WTC11 (cell line): ENCODE data around the gene PNMA8C. TPM values are rescaled to one million over a fixed set of nuclear protein-coding genes. Genes with fewer than 3 reads are reported as not detected.

Experiments used
- ATAC-seq: fragments of 200-7000 bp; cut with Tn5 transposase; 2 replicates; pipeline ENCODE4 v1.10.0; 2021; ENCODE audit warnings: mild to moderate bottlenecking, moderate library complexity
- CTCF ChIA-PET: fragments of 300-600 bp; sonication (Branson Sonifier 250); formaldehyde crosslinking; loops from one replicate; lab custom pipeline; 2021; ENCODE audit warnings: antibody characterized with exemption; lab: Charles Lee
- POLR2A ChIA-PET: fragments of 350-600 bp; sonication (Branson Sonifier 250); formaldehyde crosslinking; loops from one replicate; lab custom pipeline; 2021; ENCODE audit warnings: antibody characterized with exemption; lab: Charles Lee
- DNase-seq: peaks from one replicate; pipeline ENCODE4 v3.0.0; 2021; ENCODE audit warnings: low spot score
- H3K27ac Mint-ChIP-seq: 2 replicates; pipeline ENCODE4 v1.8.0; 2021; ENCODE audit warnings: mixed read lengths
- H3K27me3 Mint-ChIP-seq: 2 replicates; pipeline ENCODE4 v1.8.0; 2021; ENCODE audit warnings: low read depth, mild to moderate bottlenecking, moderate library complexity, mixed read lengths
- H3K36me3 Mint-ChIP-seq: 2 replicates; pipeline ENCODE4 v1.8.0; 2021; ENCODE audit warnings: mixed read lengths
- H3K4me1 Mint-ChIP-seq: 2 replicates; pipeline ENCODE4 v1.8.0; 2022; ENCODE audit warnings: mixed read lengths
- H3K4me3 Mint-ChIP-seq: 2 replicates; pipeline ENCODE4 v1.8.0; 2021; ENCODE audit warnings: mild to moderate bottlenecking, moderate library complexity, mixed read lengths
- H3K9me3 Mint-ChIP-seq: 2 replicates; pipeline ENCODE4 v1.8.0; 2021; ENCODE audit warnings: mixed read lengths
- CBFB ChIP-seq: sonication (generic); formaldehyde crosslinking; IDR thresholded peaks from 2 replicates; pipeline ENCODE4 v1.8.1; 2022; ENCODE audit warnings: mild to moderate bottlenecking, low read depth, missing genetic modification reagents
- CREM ChIP-seq: sonication (generic); formaldehyde crosslinking; IDR thresholded peaks from 2 replicates; pipeline ENCODE4 v1.8.1; 2022; ENCODE audit warnings: mild to moderate bottlenecking, missing genetic modification reagents, moderate library complexity
- ELF4 ChIP-seq: sonication (generic); formaldehyde crosslinking; IDR thresholded peaks from 2 replicates; pipeline ENCODE4 v1.8.1; 2022; ENCODE audit warnings: low read depth, mild to moderate bottlenecking, moderate library complexity, missing genetic modification reagents
- EMX1 ChIP-seq: fragments of 250-450 bp; sonication (Bioruptor Pico); IDR thresholded peaks from 2 replicates; pipeline ENCODE4 v1.8.0; 2021; ENCODE audit warnings: mild to moderate bottlenecking
- ETV6 ChIP-seq: sonication (generic); formaldehyde crosslinking; IDR thresholded peaks from 2 replicates; pipeline ENCODE4 v1.8.1; 2022; ENCODE audit warnings: mild to moderate bottlenecking, missing genetic modification reagents
- FOXJ3 ChIP-seq: sonication (generic); formaldehyde crosslinking; IDR thresholded peaks from 2 replicates; pipeline ENCODE4 v1.9.0; 2021; ENCODE audit warnings: missing genetic modification reagents, mild to moderate bottlenecking, borderline replicate concordance
- NFYB ChIP-seq: sonication (generic); formaldehyde crosslinking; conservative IDR thresholded peaks from 2 replicates; pipeline ENCODE4 v1.8.0; 2022; ENCODE audit warnings: low read depth, missing genetic modification reagents
- SMAD3 ChIP-seq: sonication (generic); formaldehyde crosslinking; IDR thresholded peaks from 2 replicates; pipeline ENCODE4 v1.8.0; 2022; ENCODE audit warnings: missing genetic modification reagents, mild to moderate bottlenecking, borderline replicate concordance
- ZNF138 ChIP-seq: sonication (generic); formaldehyde crosslinking; conservative IDR thresholded peaks from 2 replicates; pipeline ENCODE4 v1.8.1; 2022; ENCODE audit warnings: mild to moderate bottlenecking, moderate library complexity, missing genetic modification reagents
- ZNF317 ChIP-seq: sonication (generic); formaldehyde crosslinking; IDR thresholded peaks from 2 replicates; pipeline ENCODE4 v1.8.1; 2023; ENCODE audit warnings: low read depth, mild to moderate bottlenecking, moderate library complexity, missing genetic modification reagents, borderline replicate concordance
- ZNF416 ChIP-seq: fragments of 250-450 bp; sonication (Bioruptor Pico); IDR thresholded peaks from 2 replicates; pipeline ENCODE4 v1.9.0; 2021; ENCODE audit warnings: mild to moderate bottlenecking, inconsistent platforms
- total RNA-seq: library from RNA; stranded (reverse); gene quantifications from 3 replicates; pipeline ENCODE4 v1.2.3, GENCODE V29; 2021
- TF ChIP-seq, protein P1 (sequence below): sonication (generic); formaldehyde crosslinking; IDR thresholded peaks from 2 replicates; pipeline ENCODE4 v1.8.1; 2022; ENCODE audit warnings: mild to moderate bottlenecking, moderate library complexity, missing genetic modification reagents
- TF ChIP-seq, protein P2 (sequence below): sonication (generic); formaldehyde crosslinking; conservative IDR thresholded peaks from 2 replicates; pipeline ENCODE4 v1.8.1; 2022; ENCODE audit warnings: mild to moderate bottlenecking, missing genetic modification reagents
- TF ChIP-seq, protein P3 (sequence below): sonication (generic); formaldehyde crosslinking; IDR thresholded peaks from 2 replicates; pipeline ENCODE4 v1.8.1; 2023; ENCODE audit warnings: mild to moderate bottlenecking, missing genetic modification reagents, borderline replicate concordance
- TF ChIP-seq, protein P4 (sequence below): sonication (generic); formaldehyde crosslinking; IDR thresholded peaks from 2 replicates; pipeline ENCODE4 v1.8.1; 2023; ENCODE audit warnings: mild to moderate bottlenecking, missing genetic modification reagents, moderate library complexity
- TF ChIP-seq, protein P5 (sequence below): sonication (generic); formaldehyde crosslinking; IDR thresholded peaks from 2 replicates; pipeline ENCODE4 v1.8.0; 2023; ENCODE audit warnings: missing genetic modification reagents
- TF ChIP-seq, protein P6 (sequence below): sonication (generic); formaldehyde crosslinking; IDR thresholded peaks from 2 replicates; pipeline ENCODE4 v1.8.1; 2023; ENCODE audit warnings: mild to moderate bottlenecking, missing genetic modification reagents
- TF ChIP-seq, protein P7 (sequence below): fragments of 250-450 bp; sonication (Bioruptor Pico); IDR thresholded peaks from 2 replicates; pipeline ENCODE4 v1.9.0; 2021; ENCODE audit warnings: moderate library complexity, mild to moderate bottlenecking, inconsistent platforms, borderline replicate concordance
- TF ChIP-seq, protein P8 (sequence below): sonication (generic); formaldehyde crosslinking; IDR thresholded peaks from 2 replicates; pipeline ENCODE4 v1.8.0; 2022; ENCODE audit warnings: mild to moderate bottlenecking, missing genetic modification reagents

Gene PNMA8C
- total RNA-seq, 1 experiment from 2014 or later: 1.2 TPM

DNA sequence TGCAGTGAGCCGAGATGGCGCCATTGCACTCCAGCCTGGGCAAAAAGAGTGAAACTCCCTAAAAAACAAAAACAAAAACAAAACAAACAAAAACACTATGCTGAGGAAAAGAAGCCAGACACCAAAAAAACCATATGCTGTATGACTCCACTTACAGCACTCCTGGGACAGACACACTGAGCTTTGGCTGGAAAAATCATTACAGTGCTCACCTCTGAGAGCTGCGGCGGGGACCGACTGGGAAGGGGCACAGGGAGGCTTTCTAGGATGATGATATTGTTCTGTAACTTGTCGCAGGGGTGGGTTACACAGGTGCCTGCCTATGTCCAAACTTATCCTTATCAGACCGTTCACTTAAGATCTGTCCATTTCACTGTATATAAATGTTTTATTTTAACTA, 34.8 kb upstream of the PNMA8C start:
- no peak for DNase-seq
- Mint-ChIP-seq H3K27ac (no peak overlapping the region), H3K36me3 (peaks cover 22% of the 10 kb centered on the region), H3K27me3 (no peaks in the 10 kb centered on the region), H3K4me1 (no peaks in the 10 kb centered on the region)
- ChIA-PET CTCF (interaction anchor here (1.2 to 2.1 kb wide), 2 partner anchors 58 to 61 kb away, joined by 4 to 7 read pairs; no protein-coding TSS in a partner anchor), POLR2A (no interaction called here)
- no peak for TF ChIP-seq ZNF317
- TF ChIP-seq, all 79 proteins: peak for 0
- no peak for ATAC-seq
- Mint-ChIP-seq H3K4me3 (no peak overlapping the region), H3K9me3 (no peaks in the 10 kb centered on the region)

DNA sequence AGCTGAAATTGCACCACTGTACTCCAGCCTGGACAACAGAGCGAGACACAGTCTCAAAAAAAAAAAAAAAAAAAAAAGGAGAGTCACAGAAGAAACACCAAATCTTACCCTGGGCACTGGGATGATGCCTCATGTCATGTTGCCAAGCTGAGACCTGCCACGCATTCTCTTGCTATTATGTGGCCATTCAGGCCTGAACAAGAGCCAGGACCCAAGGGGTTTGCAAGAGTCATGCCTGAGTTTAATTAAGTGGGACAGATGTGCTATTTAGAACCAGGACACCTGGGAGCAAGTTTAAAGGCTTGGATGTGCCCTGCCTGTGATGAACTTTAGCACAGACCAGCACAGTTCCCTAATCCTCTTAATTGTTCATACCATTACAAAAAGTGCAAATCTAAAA, 32.8 kb upstream of the PNMA8C start:
- CTCF ChIA-PET: interaction anchor here (1.0 kb wide), 1 partner anchor 89 kb away, joined by 4 read pairs; no protein-coding TSS in a partner anchor
- Mint-ChIP-seq H3K36me3 (peaks cover 3% of the 10 kb centered on the region), H3K27ac (no peak overlapping the region), H3K27me3 (no peaks in the 10 kb centered on the region), H3K4me1 (no peaks in the 10 kb centered on the region), H3K9me3 (no peaks in the 10 kb centered on the region)
- POLR2A ChIA-PET: interaction anchor here (0.6 kb wide), 1 partner anchor 24 kb away, joined by 3 read pairs; no protein-coding TSS in a partner anchor
- ATAC-seq: no peak
- DNase-seq: no peak
- TF ChIP-seq ELF4 (CRISPR knock-in tag) (no peak), SMAD3 (CRISPR knock-in tag) (no peak), EMX1 (CRISPR knock-in tag) (no peak), ETV6 (CRISPR knock-in tag) (no peak), FOXJ3 (CRISPR knock-in tag) (no peak), ZNF138 (CRISPR knock-in tag) (no peak), NFYB (CRISPR knock-in tag) (no peak), ZNF416 (no peak), CBFB (CRISPR knock-in tag) (no peak), CREM (CRISPR knock-in tag) (no peak)
- TF ChIP-seq, protein P1, sequence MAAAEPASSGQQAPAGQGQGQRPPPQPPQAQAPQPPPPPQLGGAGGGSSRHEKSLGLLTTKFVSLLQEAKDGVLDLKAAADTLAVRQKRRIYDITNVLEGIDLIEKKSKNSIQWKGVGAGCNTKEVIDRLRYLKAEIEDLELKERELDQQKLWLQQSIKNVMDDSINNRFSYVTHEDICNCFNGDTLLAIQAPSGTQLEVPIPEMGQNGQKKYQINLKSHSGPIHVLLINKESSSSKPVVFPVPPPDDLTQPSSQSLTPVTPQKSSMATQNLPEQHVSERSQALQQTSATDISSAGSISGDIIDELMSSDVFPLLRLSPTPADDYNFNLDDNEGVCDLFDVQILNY (CRISPR knock-in tag): no peak
- TF ChIP-seq, protein P2, sequence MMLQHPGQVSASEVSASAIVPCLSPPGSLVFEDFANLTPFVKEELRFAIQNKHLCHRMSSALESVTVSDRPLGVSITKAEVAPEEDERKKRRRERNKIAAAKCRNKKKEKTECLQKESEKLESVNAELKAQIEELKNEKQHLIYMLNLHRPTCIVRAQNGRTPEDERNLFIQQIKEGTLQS (CRISPR knock-in tag): no peak
- TF ChIP-seq, protein P3, sequence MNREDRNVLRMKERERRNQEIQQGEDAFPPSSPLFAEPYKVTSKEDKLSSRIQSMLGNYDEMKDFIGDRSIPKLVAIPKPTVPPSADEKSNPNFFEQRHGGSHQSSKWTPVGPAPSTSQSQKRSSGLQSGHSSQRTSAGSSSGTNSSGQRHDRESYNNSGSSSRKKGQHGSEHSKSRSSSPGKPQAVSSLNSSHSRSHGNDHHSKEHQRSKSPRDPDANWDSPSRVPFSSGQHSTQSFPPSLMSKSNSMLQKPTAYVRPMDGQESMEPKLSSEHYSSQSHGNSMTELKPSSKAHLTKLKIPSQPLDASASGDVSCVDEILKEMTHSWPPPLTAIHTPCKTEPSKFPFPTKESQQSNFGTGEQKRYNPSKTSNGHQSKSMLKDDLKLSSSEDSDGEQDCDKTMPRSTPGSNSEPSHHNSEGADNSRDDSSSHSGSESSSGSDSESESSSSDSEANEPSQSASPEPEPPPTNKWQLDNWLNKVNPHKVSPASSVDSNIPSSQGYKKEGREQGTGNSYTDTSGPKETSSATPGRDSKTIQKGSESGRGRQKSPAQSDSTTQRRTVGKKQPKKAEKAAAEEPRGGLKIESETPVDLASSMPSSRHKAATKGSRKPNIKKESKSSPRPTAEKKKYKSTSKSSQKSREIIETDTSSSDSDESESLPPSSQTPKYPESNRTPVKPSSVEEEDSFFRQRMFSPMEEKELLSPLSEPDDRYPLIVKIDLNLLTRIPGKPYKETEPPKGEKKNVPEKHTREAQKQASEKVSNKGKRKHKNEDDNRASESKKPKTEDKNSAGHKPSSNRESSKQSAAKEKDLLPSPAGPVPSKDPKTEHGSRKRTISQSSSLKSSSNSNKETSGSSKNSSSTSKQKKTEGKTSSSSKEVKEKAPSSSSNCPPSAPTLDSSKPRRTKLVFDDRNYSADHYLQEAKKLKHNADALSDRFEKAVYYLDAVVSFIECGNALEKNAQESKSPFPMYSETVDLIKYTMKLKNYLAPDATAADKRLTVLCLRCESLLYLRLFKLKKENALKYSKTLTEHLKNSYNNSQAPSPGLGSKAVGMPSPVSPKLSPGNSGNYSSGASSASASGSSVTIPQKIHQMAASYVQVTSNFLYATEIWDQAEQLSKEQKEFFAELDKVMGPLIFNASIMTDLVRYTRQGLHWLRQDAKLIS (CRISPR knock-in tag): no peak
- TF ChIP-seq, protein P4, sequence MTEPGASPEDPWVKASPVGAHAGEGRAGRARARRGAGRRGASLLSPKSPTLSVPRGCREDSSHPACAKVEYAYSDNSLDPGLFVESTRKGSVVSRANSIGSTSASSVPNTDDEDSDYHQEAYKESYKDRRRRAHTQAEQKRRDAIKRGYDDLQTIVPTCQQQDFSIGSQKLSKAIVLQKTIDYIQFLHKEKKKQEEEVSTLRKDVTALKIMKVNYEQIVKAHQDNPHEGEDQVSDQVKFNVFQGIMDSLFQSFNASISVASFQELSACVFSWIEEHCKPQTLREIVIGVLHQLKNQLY (CRISPR knock-in tag): no peak
- TF ChIP-seq, protein P5, sequence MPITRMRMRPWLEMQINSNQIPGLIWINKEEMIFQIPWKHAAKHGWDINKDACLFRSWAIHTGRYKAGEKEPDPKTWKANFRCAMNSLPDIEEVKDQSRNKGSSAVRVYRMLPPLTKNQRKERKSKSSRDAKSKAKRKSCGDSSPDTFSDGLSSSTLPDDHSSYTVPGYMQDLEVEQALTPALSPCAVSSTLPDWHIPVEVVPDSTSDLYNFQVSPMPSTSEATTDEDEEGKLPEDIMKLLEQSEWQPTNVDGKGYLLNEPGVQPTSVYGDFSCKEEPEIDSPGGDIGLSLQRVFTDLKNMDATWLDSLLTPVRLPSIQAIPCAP (CRISPR knock-in tag): no peak
- TF ChIP-seq, protein P6, sequence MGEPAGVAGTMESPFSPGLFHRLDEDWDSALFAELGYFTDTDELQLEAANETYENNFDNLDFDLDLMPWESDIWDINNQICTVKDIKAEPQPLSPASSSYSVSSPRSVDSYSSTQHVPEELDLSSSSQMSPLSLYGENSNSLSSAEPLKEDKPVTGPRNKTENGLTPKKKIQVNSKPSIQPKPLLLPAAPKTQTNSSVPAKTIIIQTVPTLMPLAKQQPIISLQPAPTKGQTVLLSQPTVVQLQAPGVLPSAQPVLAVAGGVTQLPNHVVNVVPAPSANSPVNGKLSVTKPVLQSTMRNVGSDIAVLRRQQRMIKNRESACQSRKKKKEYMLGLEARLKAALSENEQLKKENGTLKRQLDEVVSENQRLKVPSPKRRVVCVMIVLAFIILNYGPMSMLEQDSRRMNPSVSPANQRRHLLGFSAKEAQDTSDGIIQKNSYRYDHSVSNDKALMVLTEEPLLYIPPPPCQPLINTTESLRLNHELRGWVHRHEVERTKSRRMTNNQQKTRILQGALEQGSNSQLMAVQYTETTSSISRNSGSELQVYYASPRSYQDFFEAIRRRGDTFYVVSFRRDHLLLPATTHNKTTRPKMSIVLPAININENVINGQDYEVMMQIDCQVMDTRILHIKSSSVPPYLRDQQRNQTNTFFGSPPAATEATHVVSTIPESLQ (CRISPR knock-in tag): no peak
- TF ChIP-seq, protein P7, sequence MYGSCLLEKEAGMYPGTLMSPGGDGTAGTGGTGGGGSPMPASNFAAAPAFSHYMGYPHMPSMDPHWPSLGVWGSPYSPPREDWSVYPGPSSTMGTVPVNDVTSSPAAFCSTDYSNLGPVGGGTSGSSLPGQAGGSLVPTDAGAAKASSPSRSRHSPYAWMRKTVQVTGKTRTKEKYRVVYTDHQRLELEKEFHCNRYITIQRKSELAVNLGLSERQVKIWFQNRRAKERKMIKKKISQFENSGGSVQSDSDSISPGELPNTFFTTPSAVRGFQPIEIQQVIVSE: no peak
- TF ChIP-seq, protein P8, sequence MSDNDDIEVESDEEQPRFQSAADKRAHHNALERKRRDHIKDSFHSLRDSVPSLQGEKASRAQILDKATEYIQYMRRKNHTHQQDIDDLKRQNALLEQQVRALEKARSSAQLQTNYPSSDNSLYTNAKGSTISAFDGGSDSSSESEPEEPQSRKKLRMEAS (CRISPR knock-in tag): no peak
- TF ChIP-seq, all 79 proteins: peak for 0
- no peak overlapping the region for H3K4me3 Mint-ChIP-seq
